GM18499 (cell line): Measurements from ENCODE around the gene KIF26A.

Experiments
- ATAC-seq: cut with Tn5 transposase; IDR thresholded peaks from one replicate; pipeline ENCODE4 v1.9.1; 2021; ENCODE audit warnings: moderate number of reproducible peaks; ENCODE audit not compliant: insufficient read depth, unreplicated experiment

Gene KIF26A

GRCh38 chr14:104171895-104172294, 33.5 kb downstream of the KIF26A start:
- ATAC-seq, result no peak

- no peak for ATAC-seq
Measured at GRCh38 chr14:104172349-104172748, 34.0 kb downstream of the KIF26A start.

- no peak for ATAC-seq
Measured at GRCh38 chr14:104172880-104173279, 34.5 kb downstream of the KIF26A start.

DNA sequence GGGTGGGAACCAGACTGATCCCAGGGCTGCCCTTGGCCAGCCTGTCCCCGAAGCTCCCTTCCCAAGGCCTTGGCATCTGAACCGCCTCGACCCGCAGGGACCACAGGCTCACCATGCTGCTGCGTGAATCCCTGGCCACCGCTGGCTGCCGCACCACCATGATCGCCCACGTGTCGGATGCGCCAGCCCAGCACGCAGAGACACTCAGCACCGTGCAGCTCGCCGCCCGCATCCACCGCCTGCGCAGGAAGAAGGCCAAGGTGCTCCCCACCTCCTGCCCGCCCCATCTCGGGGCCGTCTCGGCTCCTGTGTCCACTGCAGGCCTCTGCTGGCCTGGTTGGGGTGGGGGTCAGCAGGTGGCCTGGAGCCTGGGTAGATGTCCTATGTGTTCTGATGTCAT, 35.7 kb downstream of the KIF26A start:
- ATAC-seq, result no peak

DNA sequence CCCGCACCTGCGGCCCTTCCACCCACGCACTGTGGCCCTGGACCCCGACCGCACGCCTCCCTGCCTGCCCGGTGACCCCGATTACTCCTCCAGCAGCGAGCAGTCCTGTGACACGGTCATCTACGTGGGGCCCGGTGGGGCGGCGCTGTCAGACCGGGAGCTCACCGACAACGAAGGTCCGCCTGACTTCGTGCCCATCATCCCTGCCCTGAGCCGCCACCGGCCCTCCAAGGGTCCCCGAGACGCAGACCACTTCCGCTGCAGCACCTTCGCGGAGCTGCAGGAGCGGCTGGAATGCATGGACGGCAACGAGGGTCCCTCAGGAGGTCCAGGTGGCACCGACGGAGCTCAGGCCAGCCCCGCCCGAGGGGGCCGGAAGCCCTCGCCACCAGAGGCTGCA, 36.7 kb downstream of the KIF26A start:
- ATAC-seq, result no peak

GRCh38 chr14:104175811-104176210, 37.4 kb downstream of the KIF26A start:
- no peak for ATAC-seq

DNA sequence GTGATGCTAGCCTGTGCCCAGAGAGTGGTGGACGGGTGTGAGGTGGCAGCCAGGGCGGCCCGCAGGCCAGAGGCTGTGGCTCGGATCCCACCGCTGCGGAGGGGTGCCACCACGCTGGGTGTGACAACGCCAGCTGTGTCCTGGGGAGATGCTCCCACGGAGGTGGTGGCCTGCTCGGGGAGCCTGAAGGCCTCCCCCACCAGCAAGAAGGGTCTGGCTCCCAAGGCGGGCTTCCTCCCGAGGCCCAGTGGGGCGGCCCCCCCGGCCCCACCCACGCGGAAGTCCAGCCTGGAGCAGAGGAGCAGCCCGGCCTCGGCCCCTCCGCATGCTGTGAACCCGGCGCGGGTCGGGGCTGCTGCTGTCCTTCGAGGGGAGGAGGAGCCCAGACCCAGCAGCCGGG, 38.2 kb downstream of the KIF26A start:
- no peak for ATAC-seq

- ATAC-seq, result no peak
Measured at GRCh38 chr14:104177411-104177810, 39.0 kb downstream of the KIF26A start.

DNA sequence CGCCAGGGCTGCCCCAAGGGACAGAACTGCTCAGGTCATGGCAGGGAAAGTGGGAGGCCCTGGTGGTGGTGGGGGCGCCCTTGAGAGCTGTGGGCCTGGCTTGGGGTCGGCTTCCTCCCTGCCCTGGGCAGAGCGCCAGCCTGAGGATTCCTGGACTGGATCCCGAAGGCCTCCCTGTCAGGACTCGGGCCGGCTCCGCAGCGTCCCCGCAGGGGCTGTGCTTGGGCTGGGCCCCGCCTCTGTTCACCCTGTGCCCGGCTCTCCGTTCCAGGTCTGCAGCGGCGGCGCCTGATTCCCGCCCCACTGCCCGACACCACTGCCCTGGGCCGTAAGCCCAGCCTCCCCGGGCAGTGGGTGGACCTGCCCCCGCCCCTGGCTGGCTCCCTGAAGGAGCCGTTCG, 39.9 kb downstream of the KIF26A start:
- ATAC-seq, result no peak

DNA sequence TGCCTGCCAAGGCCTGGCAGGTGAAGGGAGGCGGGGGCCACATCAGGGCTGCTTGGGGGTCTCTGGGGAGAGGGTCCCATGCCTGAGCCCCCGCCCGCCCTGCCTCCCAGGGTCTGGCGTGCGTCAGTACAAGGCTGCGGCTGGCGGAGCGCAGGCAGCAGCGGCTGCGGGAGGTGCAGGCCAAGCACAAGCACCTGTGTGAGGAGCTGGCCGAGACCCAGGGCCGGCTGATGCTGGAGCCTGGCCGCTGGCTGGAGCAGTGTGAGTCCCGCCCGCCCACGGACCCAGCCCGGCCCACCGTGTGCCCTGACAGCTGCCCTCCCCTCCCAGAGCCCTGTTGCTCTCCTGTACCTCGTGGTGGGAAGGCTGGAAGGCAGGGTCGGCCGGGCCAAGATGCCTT, 40.7 kb downstream of the KIF26A start:
- ATAC-seq, result no peak

DNA sequence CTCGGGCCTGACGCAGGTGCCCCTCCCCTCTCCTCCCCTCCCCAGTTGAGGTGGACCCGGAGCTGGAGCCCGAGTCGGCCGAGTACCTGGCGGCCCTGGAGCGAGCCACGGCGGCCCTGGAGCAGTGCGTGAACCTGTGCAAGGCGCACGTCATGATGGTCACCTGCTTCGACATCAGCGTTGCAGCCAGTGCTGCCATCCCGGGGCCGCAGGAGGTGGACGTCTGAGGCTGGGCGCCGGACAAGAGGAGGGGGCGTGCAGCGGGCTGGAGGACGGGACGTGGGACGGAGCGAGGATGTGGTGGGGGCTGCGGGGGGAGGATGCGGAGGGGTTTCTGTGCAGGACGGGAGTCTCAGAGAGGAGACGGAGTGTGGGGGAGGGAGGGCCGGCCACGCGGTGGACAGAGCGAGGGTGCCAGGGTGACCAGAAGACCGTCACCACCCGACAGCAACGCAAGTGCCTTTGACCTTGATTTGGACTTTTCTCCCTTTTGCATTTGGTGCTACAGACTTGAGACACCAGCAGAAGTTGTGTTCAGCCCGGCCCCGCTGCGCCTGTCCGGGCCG, 41.3 kb downstream of the KIF26A start:
- no peak for ATAC-seq

DNA sequence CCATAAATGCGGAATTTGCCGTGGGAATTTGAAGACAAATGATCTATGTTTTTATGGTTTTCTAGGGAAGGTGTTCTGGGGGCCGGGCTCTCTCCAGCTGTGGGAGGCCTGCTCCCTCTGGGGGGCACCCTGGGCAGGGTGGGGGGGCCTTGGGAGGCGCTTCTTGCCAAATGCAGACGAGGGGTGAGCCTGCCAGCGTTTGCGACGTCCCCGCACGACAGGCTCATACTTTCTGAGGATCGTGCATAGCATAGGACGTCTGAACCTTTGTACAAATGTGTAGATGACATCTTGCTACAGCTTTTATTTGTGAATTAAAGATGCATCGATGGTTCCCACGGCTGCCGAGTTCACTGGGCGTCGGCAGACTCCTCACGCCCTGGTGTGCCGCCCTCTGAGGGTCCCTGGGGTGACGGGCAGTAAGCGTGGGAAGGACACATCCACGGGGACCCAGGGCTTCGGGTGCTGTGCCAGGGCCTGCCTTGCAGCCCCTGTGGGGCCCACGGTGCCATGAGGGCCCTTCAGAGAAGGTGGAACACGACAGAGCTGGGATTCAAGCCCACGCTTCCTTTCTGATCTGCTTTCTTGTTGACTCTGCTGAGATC, 42.3 kb downstream of the KIF26A start:
- no peak for ATAC-seq

GRCh38 chr14:104181761-104182530, 43.6 kb downstream of the KIF26A start:
- no peak for ATAC-seq

DNA sequence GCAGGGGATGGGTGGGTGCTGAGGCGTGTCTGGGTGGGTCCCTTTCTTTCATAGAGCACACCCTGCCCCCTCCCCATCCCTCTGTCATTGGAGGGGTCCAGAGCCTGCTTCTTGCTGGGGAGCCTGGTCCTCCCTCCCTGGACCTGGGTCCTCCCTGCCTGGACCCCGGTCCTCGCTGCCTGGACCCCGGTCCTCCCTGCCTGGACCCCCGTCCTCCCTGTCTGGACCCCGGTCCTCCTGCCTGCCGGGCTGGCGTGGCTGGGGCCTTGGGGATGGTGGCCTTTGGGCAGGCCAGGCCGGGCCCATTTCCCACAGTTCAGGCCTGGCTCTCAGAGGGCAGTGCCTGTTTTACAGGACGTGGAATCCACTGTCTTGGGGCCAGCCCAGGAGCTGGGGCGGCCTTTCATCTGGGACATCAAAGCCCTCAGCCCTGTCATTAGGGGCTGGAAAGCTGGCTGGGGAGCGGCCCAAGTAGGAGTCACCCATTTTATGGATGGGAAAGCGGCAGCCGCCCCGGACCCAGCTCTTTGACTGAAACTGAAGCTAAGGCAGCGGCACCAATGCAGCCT, 44.6 kb downstream of the KIF26A start:
- no peak for ATAC-seq

- ATAC-seq, result no peak
Measured at GRCh38 chr14:104183796-104184195, 45.4 kb downstream of the KIF26A start.

GRCh38 chr14:104184506-104184905, 46.1 kb downstream of the KIF26A start:
- no peak for ATAC-seq

GRCh38 chr14:104184911-104185499, 46.6 kb downstream of the KIF26A start:
- no peak for ATAC-seq

DNA sequence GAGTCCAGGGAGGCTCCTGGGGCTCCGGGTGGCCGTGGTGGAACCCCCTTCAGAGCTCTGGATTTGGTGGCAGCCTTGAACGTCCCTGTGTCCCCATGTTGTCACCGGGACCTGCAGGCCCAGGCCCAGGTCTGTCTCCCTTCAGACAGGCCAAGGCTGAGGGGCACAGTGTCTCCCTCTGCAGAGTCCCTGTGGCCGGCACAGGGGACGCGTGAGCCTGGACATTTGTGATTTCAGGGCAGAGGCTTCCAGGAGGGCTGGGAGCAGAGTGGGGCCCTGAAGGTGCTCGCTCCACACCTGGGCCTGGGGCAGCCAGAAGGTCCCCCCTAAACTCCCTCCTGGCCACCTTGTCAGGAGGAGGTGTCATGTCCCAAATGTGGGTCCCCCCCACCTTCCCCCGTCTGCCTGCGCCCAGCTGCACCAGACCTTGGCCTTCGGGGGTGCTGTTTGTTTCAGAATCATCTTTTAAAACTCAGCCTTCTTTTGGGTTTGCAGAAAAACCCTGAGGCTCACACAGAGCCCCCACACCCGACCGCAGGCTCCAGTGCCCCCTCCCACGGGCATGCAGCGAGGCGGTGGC, 47.6 kb downstream of the KIF26A start:
- no peak for ATAC-seq

GRCh38 chr14:104186575-104186974, 48.2 kb downstream of the KIF26A start:
- no peak for ATAC-seq

DNA sequence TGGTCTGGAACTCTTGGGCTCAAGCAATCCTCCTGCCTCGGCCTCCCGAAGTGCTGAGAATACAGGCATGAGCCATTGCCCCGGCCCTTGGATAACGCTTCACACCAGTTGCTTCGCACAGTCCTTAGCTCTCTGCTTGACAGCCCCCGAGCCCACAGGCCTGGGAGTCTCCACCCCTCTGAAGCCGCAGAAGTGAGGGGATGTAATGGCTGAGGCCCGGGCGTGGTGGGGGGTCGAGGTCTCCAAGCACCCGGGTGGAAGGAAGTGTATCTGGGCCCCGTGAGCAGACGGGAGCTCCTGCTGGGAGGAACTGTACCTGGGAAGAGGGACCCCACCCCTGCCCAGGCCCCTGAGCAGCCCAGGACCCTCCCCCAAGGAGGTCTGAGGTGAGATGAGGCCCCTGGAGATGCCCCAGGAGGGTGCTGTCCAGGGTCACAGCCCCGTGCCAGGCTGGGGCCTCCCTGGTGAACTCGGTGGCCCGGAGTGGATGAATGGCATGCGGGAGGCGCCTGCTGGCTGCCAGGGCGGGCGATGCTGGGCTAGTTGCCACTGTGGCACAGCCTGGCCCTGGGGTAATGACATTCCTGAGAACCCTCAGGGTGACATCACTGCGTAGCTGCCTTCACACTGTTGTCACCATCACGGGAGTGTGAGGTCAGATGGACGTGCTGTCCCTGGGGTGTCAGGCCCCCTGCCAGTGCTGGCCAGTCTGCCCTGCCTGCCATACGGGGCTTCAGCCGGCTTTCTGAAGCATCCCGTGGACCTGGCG, 48.9 kb downstream of the KIF26A start:
- no peak for ATAC-seq
